Esophagus muscularis mucosa (tissue), 4 donors: ENCODE data around the gene CEMP1. TPM values are rescaled to one million over a fixed set of nuclear protein-coding genes. Genes with fewer than 3 reads are reported as not detected.
A peak's percentile ranks its signal among the peaks of the same experiment; 100 is the strongest.

Experiments used
- DNase-seq: peaks from one replicate; pipeline ENCODE4 v3.0.0-alpha.2; 2017; ENCODE audit errors: extremely low spot score
- H3K27ac ChIP-seq, 4 donors: fragments of 200-600 bp; sonication (generic); replicated peaks in 1 of 4; 1 replicate in 3 of 4; 2 replicates in 1 of 4; pipeline ENCODE4 v1.5.1; 2016 to 2019; ENCODE audit warnings: mild to moderate bottlenecking in 1 of 4
- H3K27me3 ChIP-seq, 4 donors: fragments of 200-600 bp; sonication (generic); one replicate each; pipeline versions ENCODE4 v1.5.1 to v1.6.0; 2016 to 2019
- H3K36me3 ChIP-seq, 4 donors: fragments of 200-600 bp; sonication (generic); one replicate each; pipeline ENCODE4 v1.5.1; 2016 to 2019
- H3K4me1 ChIP-seq, 4 donors: fragments of 200-600 bp; sonication (generic); one replicate each; pipeline ENCODE4 v1.5.1; 2016 to 2019
- H3K4me3 ChIP-seq, 4 donors: fragments of 200-600 bp; sonication (generic); 1 replicate in 2 of 4; 2 replicates in 2 of 4; pipeline ENCODE4 v1.5.1; 2016 to 2019; ENCODE audit warnings: mild to moderate bottlenecking in 4 of 4, moderate library complexity in 1 of 4
- H3K9me3 ChIP-seq, 4 donors: fragments of 200-600 bp; sonication (generic); 1 replicate in 3 of 4; 2 replicates in 1 of 4; pipeline ENCODE4 v1.5.1; 2016 to 2019
- EP300 ChIP-seq: sonication (generic); formaldehyde crosslinking; IDR thresholded peaks from one replicate; pipeline ENCODE4 v1.6.1; 2017; ENCODE audit warnings: antibody characterized with exemption
- POLR2A ChIP-seq: fragments of 450-650 bp; IDR thresholded peaks from one replicate; pipeline ENCODE4 v1.6.1; 2017; ENCODE audit warnings: antibody characterized with exemption, moderate library complexity, mild to moderate bottlenecking, low read depth
- POLR2AphosphoS5 ChIP-seq, 2 donors: sonication (generic); formaldehyde crosslinking; IDR thresholded peaks; one replicate each; pipeline ENCODE4 v1.6.1; 2017; ENCODE audit warnings: antibody characterized with exemption in 2 of 2
- WGBS: methylation state at CpG from one replicate; pipeline ENCODE4 v1.1.5; 2018; 5-methylcytosine and 5-hydroxymethylcytosine counted together
- intact Hi-C: fragments of 100-400 bp; cut with DNase I; formaldehyde crosslinking; loops from one replicate; pipeline ENCODE4 v1.15.1; 2023
- total RNA-seq, 4 donors: library from RNA; depleted of rRNA; stranded (reverse); fragments of >200 nt; gene quantifications; one replicate each; pipeline versions ENCODE4 v1.1.0 to v1.2.1, GENCODE V29; 2016
- TF ChIP-seq, protein P1 (sequence below), 3 experiments: fragments of 200-600 bp in 2 of 3; fragments of 450-650 bp in 1 of 3; sonication (generic) in 2 of 3; IDR thresholded peaks; one replicate each; pipeline ENCODE4 v1.5.1; 2017 to 2019; ENCODE audit warnings: antibody characterized with exemption in 3 of 3, mild to moderate bottlenecking in 2 of 3, moderate library complexity in 1 of 3

CEMP1 gene
- total RNA-seq, 4 donors from 2014 or later, result not detected

DNA sequence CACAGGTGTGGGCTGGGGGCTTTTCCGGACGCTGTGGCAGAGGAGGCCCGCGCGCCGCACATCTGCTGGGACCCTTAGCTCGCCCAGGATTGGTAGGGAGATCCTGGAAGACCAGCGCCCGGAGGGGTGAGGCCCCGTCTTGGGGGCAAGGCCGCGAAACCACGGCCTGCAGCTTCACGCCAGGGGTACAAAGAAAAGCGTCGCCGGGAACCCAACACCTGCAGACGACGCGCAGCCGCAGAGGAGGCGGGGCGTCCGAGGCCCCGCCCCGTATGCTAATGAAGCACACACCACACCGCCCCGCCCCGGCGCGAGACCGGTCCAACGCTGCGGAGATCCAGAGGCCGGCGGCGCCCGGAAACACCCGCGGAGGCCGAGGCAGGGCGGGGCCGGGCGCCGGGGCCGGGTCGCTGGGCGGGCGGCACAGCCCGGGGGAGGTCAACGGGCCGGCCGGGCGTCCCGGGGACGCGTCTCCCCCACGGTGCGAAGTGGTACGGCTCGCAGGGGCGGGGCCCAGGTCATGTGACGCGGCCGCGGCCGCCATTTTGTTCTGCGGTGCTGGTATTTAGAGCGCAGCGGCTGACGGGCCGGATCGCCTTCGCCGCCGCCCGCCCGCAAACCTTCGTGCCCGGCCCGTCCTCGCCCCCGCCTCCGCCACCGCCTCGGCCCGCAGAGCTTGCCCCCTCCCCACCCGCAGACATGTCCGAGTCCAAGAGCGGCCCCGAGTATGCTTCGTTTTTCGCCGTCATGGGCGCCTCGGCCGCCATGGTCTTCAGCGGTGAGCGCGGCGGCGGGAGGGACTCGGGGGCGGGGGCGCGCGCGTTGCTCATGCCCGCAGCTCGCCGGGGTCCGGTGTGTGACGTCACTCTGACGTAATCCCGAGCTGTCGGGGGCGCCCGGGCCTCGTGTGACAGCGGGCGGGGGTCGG is 17.5 kb downstream of the CEMP1 start, which contains the start of gene ATP6V0C:
ATP6V0C (plus strand) TSS at position 548 of the 928 bp plus-strand sequence; CDS start at position 700, 152 bp downstream.
- DNase-seq, result peak; percentile 98
- H3K36me3 ChIP-seq, result no peaks in the 10 kb centered on the region
- H3K9me3 ChIP-seq, result no peaks in the 10 kb centered on the region
- H3K27me3 ChIP-seq, result peaks cover 0 to 5% (median 0%) of the 10 kb centered on the region in 4 donors
- WGBS, result 3% methylated on average over 23 of the region's 122 CpGs
- peaks cover 49 to 68% (median 67%) of the 10 kb centered on the region in 4 donors for H3K4me1 ChIP-seq
- no peak for TF ChIP-seq EP300
- peak; percentile 81 to 97 for TF ChIP-seq POLR2AphosphoS5 (IDR thresholded peaks at IDR 0.05)
- TF ChIP-seq, protein P1, sequence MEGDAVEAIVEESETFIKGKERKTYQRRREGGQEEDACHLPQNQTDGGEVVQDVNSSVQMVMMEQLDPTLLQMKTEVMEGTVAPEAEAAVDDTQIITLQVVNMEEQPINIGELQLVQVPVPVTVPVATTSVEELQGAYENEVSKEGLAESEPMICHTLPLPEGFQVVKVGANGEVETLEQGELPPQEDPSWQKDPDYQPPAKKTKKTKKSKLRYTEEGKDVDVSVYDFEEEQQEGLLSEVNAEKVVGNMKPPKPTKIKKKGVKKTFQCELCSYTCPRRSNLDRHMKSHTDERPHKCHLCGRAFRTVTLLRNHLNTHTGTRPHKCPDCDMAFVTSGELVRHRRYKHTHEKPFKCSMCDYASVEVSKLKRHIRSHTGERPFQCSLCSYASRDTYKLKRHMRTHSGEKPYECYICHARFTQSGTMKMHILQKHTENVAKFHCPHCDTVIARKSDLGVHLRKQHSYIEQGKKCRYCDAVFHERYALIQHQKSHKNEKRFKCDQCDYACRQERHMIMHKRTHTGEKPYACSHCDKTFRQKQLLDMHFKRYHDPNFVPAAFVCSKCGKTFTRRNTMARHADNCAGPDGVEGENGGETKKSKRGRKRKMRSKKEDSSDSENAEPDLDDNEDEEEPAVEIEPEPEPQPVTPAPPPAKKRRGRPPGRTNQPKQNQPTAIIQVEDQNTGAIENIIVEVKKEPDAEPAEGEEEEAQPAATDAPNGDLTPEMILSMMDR (IDR thresholded peaks at IDR 0.05), result peak in 1 of 3 experiments; percentile 19
- peak; percentile 80 for TF ChIP-seq POLR2A
- H3K4me3 ChIP-seq, result peak within 1 kb of the TSS; percentile 83 to 100 (median 97)
- intact Hi-C loops, result no loop called here
- H3K27ac ChIP-seq, result peak within 1 kb of the TSS; percentile 96 to 100 (median 99)

DNA sequence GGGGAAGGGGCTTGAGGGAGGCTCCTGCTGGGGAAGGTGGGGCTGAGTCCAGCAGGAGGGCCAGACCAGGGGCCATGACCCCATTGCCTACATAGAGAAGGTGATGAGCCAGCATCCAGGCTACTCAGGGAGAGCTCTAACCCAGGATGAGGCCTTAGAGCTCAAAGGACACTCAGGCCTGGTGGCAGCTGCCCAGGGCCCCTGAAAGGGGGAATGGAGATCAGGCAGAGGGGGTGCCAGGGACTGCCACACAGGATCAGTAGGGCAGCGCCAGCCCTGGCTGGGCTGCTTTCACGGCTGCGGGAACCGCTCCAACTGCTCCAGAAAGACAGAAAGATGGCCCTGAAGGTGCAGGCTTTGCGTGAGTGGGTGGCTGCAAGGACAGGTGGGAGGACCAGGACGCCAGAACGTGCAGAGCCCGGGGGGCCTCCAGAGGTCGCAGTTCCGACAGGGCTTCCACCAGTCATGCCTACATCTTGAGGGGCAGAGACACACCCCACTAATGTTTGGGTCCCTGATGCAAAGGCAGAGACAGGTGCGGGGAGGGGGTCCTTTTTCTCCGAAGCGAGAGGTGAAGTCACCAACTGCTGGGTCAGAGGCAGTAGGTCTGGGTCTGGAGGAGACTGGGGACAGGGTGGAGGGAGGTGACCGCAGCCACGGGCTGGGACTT is 18.3 kb downstream of the CEMP1 start:
- WGBS, result 56% methylated on average over 13 of the region's 15 CpGs
- intact Hi-C loops, result no loop called here
- no peak for DNase-seq
- Histone ChIP-seq H3K27me3 (peaks cover 0 to 5% (median 0%) of the 10 kb centered on the region in 4 donors), H3K4me3 (peak overlapping the region; percentile 83 to 100 (median 97)), H3K27ac (peak overlapping the region; percentile 96 to 100 (median 99)), H3K36me3 (no peaks in the 10 kb centered on the region), H3K9me3 (no peaks in the 10 kb centered on the region), H3K4me1 (peaks cover 41 to 60% (median 59%) of the 10 kb centered on the region in 4 donors)
- TF ChIP-seq EP300 (no peak), POLR2A (no peak), POLR2AphosphoS5 (IDR thresholded peaks at IDR 0.05) (no peak)
- TF ChIP-seq, protein P1 (IDR thresholded peaks at IDR 0.05), result no peak

- no peak for DNase-seq
- 91% methylated on average over 17 of the region's 17 CpGs for WGBS
- peak overlapping the region; percentile 20 to 100 (median 98) for H3K27ac ChIP-seq
These were observed 19.0 kb downstream of the CEMP1 start for GRCh38 chr16:2511996-2512734.

More at GRCh38 chr16:2511996-2512734, 19.0 kb downstream of the CEMP1 start:
- Histone ChIP-seq H3K36me3 (peaks cover 0 to 3% (median 0%) of the 10 kb centered on the region in 4 donors), H3K27me3 (peaks cover 0 to 5% (median 0%) of the 10 kb centered on the region in 4 donors), H3K4me1 (peaks cover 34 to 53% (median 52%) of the 10 kb centered on the region in 4 donors), H3K9me3 (no peaks in the 10 kb centered on the region), H3K4me3 (no peak overlapping the region)
- no peak for TF ChIP-seq POLR2A
- TF ChIP-seq POLR2AphosphoS5 (IDR thresholded peaks at IDR 0.05), result no peak
- TF ChIP-seq, protein P1 (IDR thresholded peaks at IDR 0.05), result no peak
- no peak for TF ChIP-seq EP300
- intact Hi-C loops, result no loop called here
